ENCODE results near the gene MARF1.

- TF ChIP-seq YY1 (IDR thresholded peaks at IDR 0.05; ENCODE audit: insufficient read depth, insufficient read length) (no peak), ZNF274 (IDR thresholded peaks at IDR 0.05; ENCODE audit: low read depth, low read length) (no peak), SUZ12 (IDR thresholded peaks at IDR 0.05; ENCODE audit: extremely low read depth, insufficient read depth, insufficient read length) (no peak)
Observed at GRCh38 chr16:15557258-15557657, 85.7 kb downstream of the MARF1 start.

Data from NT2/D1 (cell line).